Choroid plexus epithelial cell (primary cell): ENCODE measurements around the gene TBC1D22A.

ENCODE experiments used
- DNase-seq: peaks from one replicate; pipeline ENCODE4 v3.0.0-alpha.2; 2010; ENCODE audit warnings: low read depth
- H3K4me3 ChIP-seq: 2 replicates; pipeline ENCODE4 v1.5.1; 2011; ENCODE audit warnings: low read depth, mild to moderate bottlenecking, control low read depth, low read length, moderate library complexity
- TF ChIP-seq, protein P1 (sequence below): conservative IDR thresholded peaks from 2 replicates; pipeline ENCODE4 v1.5.1; 2011; ENCODE audit warnings: low read depth, mild to moderate bottlenecking, control low read depth, inconsistent platforms, low read length, moderate library complexity

Gene TBC1D22A

GRCh38 chr22:46829117-46829891 is 66.9 kb downstream of the TBC1D22A start:
- TF ChIP-seq, protein P1, sequence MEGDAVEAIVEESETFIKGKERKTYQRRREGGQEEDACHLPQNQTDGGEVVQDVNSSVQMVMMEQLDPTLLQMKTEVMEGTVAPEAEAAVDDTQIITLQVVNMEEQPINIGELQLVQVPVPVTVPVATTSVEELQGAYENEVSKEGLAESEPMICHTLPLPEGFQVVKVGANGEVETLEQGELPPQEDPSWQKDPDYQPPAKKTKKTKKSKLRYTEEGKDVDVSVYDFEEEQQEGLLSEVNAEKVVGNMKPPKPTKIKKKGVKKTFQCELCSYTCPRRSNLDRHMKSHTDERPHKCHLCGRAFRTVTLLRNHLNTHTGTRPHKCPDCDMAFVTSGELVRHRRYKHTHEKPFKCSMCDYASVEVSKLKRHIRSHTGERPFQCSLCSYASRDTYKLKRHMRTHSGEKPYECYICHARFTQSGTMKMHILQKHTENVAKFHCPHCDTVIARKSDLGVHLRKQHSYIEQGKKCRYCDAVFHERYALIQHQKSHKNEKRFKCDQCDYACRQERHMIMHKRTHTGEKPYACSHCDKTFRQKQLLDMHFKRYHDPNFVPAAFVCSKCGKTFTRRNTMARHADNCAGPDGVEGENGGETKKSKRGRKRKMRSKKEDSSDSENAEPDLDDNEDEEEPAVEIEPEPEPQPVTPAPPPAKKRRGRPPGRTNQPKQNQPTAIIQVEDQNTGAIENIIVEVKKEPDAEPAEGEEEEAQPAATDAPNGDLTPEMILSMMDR: no peak
- no peak overlapping the region for H3K4me3 ChIP-seq
- peak; percentile 90 for DNase-seq

DNA sequence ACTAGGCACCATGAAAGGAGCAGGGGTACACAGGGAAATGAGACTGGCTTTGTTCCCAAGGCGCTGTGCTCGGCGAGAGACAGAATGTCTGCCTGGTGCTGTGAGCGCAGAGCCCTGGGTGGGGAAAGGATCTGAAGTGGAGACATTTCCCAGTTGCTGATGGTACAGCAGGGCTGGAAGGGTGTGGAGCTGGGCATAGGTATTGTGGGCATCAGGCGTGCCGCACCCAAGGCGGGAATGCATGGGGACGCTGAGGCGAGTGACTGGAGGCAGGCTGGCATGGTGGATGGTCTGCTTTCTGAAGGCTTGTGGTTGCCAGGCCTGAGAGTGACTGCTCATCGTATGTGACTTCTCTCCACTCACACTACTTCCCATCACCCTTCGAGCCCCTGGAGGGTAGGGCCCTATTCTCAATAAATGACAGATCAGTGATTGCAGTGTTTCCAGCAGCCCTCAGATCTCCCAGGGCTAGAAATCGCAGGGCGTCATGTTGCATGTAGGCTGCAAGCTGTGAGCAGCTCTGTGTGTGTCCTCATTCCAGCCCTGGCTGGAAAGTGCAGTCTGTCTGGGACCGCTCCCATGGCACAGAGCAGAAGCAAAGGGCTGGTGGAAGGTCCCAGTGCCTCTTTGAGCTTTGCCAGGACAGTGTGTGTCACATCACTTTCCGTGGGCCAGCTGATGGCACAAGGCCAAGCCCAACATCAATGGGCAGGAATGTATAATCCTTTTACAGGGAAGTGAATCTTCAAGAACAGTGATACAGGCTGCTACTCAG is 67.7 kb downstream of the TBC1D22A start:
- H3K4me3 ChIP-seq: no peak overlapping the region
- peak; percentile 86 for DNase-seq
- TF ChIP-seq, protein P1: no peak

DNA sequence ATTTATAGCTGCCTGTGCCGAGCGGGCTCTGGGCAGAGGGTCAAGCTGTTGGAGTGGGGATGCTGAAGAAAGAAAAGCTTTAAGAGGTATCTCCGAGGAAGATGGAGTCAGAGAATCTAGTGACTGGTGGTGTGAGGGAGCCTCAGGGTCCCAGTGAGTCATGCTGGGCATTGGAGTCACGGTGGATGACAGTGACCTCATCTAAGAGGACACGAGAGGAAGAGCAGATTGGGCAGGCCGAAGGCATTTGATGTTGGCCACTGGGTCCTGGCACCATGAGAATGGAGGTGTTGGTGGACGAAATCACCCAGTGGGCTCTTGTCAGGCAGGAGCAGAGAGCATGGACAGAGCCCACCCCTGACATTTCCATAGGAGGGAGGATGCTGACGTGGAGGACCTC is 68.4 kb downstream of the TBC1D22A start:
- TF ChIP-seq, protein P1: no peak
- no peak overlapping the region for H3K4me3 ChIP-seq
- DNase-seq: no peak

DNA sequence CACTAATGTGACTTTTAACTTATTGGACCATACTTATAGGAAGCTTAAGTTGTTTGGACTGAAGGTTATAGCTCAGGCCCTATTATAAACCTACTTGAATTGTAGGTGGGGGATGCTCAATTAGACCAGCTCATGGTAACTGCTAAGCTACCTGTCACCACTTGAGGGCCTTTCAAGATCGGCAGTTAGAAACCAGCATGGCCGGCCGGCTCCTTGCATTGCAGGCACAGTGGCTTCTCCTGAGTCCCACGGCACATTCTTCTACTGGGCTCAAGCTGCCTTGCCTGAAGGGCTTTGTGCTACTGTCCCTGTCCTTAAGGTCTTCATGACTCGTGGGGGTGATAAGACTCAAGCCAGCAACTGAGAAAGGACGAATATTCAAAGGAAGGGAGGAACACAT is 70.8 kb downstream of the TBC1D22A start:
- peak; percentile 64 for DNase-seq
- H3K4me3 ChIP-seq: no peak overlapping the region
- TF ChIP-seq, protein P1: peak; percentile 67

- TF ChIP-seq, protein P1: no peak
- H3K4me3 ChIP-seq: no peak overlapping the region
- no peak for DNase-seq
Measured at GRCh38 chr22:46834021-46834737, 71.7 kb downstream of the TBC1D22A start.

DNA sequence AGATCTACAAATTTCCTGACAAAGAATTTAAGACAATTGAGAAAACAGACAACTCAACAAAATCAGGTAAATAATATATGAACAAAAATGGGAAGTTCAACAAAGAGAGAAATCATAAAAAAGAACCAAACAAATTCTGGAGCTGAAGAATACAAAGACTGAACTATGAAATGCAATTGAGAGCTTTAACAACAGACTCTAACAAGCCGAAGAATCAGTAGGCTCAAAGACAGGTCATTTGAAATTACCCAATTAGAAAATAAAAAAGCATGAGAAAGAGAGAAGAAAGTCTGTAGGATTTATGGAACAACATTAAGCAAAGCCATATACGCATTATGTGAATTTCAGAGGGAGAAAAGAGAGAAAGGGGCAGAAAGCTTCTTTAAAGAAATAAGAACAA is 72.8 kb downstream of the TBC1D22A start:
- no peak for DNase-seq
- TF ChIP-seq, protein P1: no peak
- no peak overlapping the region for H3K4me3 ChIP-seq
